ENCODE results near the gene KIFBP. TPM values are rescaled to one million over a fixed set of nuclear protein-coding genes. Genes with fewer than 3 reads are reported as not detected.

Gene KIFBP
- total RNA-seq, 1 experiment from 2014 or later: 26.9 TPM

DNA sequence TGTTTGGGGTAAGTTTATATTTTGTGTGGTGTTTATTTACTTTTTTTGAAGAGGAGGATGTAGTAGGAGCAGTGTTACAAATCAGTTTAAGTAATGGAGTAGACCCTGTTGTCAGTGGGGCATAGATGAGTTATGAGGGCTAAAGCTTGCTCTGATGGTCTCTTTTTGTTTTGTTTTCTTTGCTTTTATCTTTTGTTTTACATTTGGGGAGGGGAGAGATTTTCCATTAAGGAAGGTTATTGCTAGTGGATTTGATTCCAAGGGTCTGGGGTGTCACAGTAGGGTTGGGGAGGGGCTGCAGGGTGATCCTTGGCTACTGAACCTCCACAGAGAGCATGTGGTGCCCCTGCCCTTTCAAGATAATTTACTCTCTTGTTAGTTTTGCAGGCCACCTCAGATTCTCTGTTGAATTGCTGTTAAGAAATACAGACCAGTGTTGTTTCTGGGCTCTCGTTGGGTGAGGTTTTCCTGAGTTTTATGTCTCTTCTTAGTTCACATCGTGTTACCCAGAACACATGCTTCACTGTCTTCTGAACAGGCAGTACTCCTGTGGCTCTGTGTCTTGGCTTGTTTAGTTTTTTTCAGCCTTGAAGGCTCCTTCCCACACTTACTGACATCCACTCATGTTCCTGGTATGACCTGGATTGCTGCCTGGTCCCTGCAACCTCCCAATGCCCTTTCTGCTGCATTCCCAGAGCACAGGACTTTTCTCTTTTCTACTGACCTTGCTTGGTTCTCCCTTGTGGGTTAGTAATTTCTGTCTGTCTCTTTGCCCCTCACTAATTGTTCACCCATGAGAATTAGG lies 4.2 kb downstream of the KIFBP start:
- no peak overlapping the region for H3K9ac ChIP-seq (ENCODE audit: low read length)
- DNase-seq (ENCODE audit: low read depth, low spot score) (no peak), ATAC-seq (no peak)
- H3K4me2 ChIP-seq (ENCODE audit: low read length): no peak overlapping the region
- 0 out of 4 replicates have a peak, but pooled peaks cover 0 to 3% of the 10 kb centered on the region in 2 experiments for H3K36me3 ChIP-seq (ENCODE audit: control insufficient read depth in 1 of 2, insufficient read depth in 2 of 2, low read length in 2 of 2)
- H2AFZ ChIP-seq (ENCODE audit: low read depth, low read length, poor library complexity, severe bottlenecking): no peak overlapping the region
- BruUV-seq (replicated peaks): no TSS peak
- no peaks in the 10 kb centered on the region for H3K27me3 ChIP-seq (ENCODE audit: insufficient read depth, low read length)
- ChIA-PET POLR2A (no interaction called here), CTCF (no interaction called here), RAD21 (ENCODE audit: low non-redundant PET in 1 of 2, low total read pairs in 2 of 2, uncharacterized antibody in 2 of 2, unreplicated experiment in 2 of 2) (no interaction called here)
- no peaks in the 10 kb centered on the region for H3K9me2 ChIP-seq (ENCODE audit: insufficient read depth)
- 0 out of 2 replicates have a peak, but pooled peaks cover 5% of the 10 kb centered on the region for H4K20me1 ChIP-seq (ENCODE audit: insufficient read depth)
- no peak overlapping the region for H3K4me3 ChIP-seq (replicated peaks in 1 of 2; ENCODE audit: low read depth in 1 of 2, low read length in 2 of 2)
- peaks cover 75% of the 10 kb centered on the region for H3K79me2 ChIP-seq (ENCODE audit: insufficient read depth, low read length)
- no peak overlapping the region for H3K27ac ChIP-seq (ENCODE audit: low read depth, low read length)
- TF ChIP-seq FOSL1 (IDR thresholded peaks at IDR 0.05; ENCODE audit: low read depth) (no peak), SP1 (IDR thresholded peaks at IDR 0.05; ENCODE audit: low read depth) (no peak), ATF3 (IDR thresholded peaks at IDR 0.05) (no peak), POLR2AphosphoS5 (IDR thresholded peaks at IDR 0.05; ENCODE audit: low read depth, low read length) (no peak), ELF1 (IDR thresholded peaks at IDR 0.05; ENCODE audit: borderline replicate concordance, low read depth) (no peak), SRF (IDR thresholded peaks at IDR 0.05; ENCODE audit: low read depth) (no peak), POLR2A (IDR thresholded peaks at IDR 0.05; ENCODE audit: borderline replicate concordance, extremely low read depth, insufficient read depth, insufficient read length) (no peak), SIN3A (IDR thresholded peaks at IDR 0.05; ENCODE audit: low read depth) (no peak)
- H3K4me1 ChIP-seq (ENCODE audit: control insufficient read depth in 1 of 2, insufficient read depth in 2 of 2, low read length in 2 of 2): peaks cover 11 to 29% of the 10 kb centered on the region in 2 experiments
- no peaks in the 10 kb centered on the region for H3K9me3 ChIP-seq (ENCODE audit: control insufficient read depth in 1 of 2, insufficient read depth in 1 of 2, low read depth in 1 of 2, low read length in 2 of 2)
- intact Hi-C loops (cut with micrococcal nuclease): no loop called here

GRCh38 chr10:68997211-68997610 lies 8.6 kb downstream of the KIFBP start:
- intact Hi-C loops (cut with micrococcal nuclease): no loop called here

More at GRCh38 chr10:68997211-68997610, 8.6 kb downstream of the KIFBP start:
- H3K9me2 ChIP-seq (ENCODE audit: insufficient read depth): no peaks in the 10 kb centered on the region
- ChIA-PET POLR2A (no interaction called here), CTCF (no interaction called here), RAD21 (ENCODE audit: low non-redundant PET in 1 of 2, low total read pairs in 2 of 2, uncharacterized antibody in 2 of 2, unreplicated experiment in 2 of 2) (no interaction called here)
- no peak overlapping the region for H3K27ac ChIP-seq (ENCODE audit: low read depth, low read length)
- peaks cover 45% of the 10 kb centered on the region for H3K79me2 ChIP-seq (ENCODE audit: insufficient read depth, low read length)
- no peaks in the 10 kb centered on the region for H3K9me3 ChIP-seq (ENCODE audit: control insufficient read depth in 1 of 2, insufficient read depth in 1 of 2, low read depth in 1 of 2, low read length in 2 of 2)
- ATAC-seq (no peak), DNase-seq (ENCODE audit: low read depth, low spot score) (no peak)
- H3K4me2 ChIP-seq (ENCODE audit: low read length): peak overlapping the region; percentile 17
- no peaks in the 10 kb centered on the region for H3K27me3 ChIP-seq (ENCODE audit: insufficient read depth, low read length)
- H4K20me1 ChIP-seq (ENCODE audit: insufficient read depth): 0 out of 2 replicates have a peak, but pooled peaks cover 2% of the 10 kb centered on the region
- no peak overlapping the region for H2AFZ ChIP-seq (ENCODE audit: low read depth, low read length, poor library complexity, severe bottlenecking)
- TF ChIP-seq JUND (IDR thresholded peaks at IDR 0.05): no peak
- TF ChIP-seq EZH2 (IDR thresholded peaks at IDR 0.05): no peak
- no peak for TF ChIP-seq RAD21 (IDR thresholded peaks at IDR 0.05; ENCODE audit: low read depth)
- no peak for TF ChIP-seq POLR2AphosphoS5 (IDR thresholded peaks at IDR 0.05; ENCODE audit: low read depth, low read length)
- TF ChIP-seq, protein P1, sequence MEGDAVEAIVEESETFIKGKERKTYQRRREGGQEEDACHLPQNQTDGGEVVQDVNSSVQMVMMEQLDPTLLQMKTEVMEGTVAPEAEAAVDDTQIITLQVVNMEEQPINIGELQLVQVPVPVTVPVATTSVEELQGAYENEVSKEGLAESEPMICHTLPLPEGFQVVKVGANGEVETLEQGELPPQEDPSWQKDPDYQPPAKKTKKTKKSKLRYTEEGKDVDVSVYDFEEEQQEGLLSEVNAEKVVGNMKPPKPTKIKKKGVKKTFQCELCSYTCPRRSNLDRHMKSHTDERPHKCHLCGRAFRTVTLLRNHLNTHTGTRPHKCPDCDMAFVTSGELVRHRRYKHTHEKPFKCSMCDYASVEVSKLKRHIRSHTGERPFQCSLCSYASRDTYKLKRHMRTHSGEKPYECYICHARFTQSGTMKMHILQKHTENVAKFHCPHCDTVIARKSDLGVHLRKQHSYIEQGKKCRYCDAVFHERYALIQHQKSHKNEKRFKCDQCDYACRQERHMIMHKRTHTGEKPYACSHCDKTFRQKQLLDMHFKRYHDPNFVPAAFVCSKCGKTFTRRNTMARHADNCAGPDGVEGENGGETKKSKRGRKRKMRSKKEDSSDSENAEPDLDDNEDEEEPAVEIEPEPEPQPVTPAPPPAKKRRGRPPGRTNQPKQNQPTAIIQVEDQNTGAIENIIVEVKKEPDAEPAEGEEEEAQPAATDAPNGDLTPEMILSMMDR (IDR thresholded peaks at IDR 0.05 in 2 of 3, conservative IDR thresholded peaks at IDR 0.05 in 1 of 3; ENCODE audit: borderline replicate concordance in 1 of 3, insufficient read depth in 1 of 3, low read depth in 2 of 3, low read length in 2 of 3): no peak
- TF ChIP-seq EZH2phosphoT487 (IDR thresholded peaks at IDR 0.05; ENCODE audit: borderline replicate concordance): no peak
- TF ChIP-seq YY1 (IDR thresholded peaks at IDR 0.05; ENCODE audit: extremely low read depth, insufficient replicate concordance, low read depth, low read length): no peak
- no peak for TF ChIP-seq POLR2A (IDR thresholded peaks at IDR 0.05; ENCODE audit: borderline replicate concordance, extremely low read depth, insufficient read depth, insufficient read length)
- no peak for TF ChIP-seq EGR1 (IDR thresholded peaks at IDR 0.05; ENCODE audit: low read depth)
- TF ChIP-seq TCF7L2 (IDR thresholded peaks at IDR 0.05; ENCODE audit: borderline replicate concordance, extremely low read depth, insufficient read depth, insufficient read length): no peak
- peaks cover 0 to 14% of the 10 kb centered on the region in 2 experiments; a peak in 2 of 4 replicates for H3K4me1 ChIP-seq (ENCODE audit: control insufficient read depth in 1 of 2, insufficient read depth in 2 of 2, low read length in 2 of 2)
- H3K4me3 ChIP-seq (replicated peaks in 1 of 2; ENCODE audit: low read depth in 1 of 2, low read length in 2 of 2): no peak overlapping the region
- no peak overlapping the region for H3K9ac ChIP-seq (ENCODE audit: low read length)
- no peaks in the 10 kb centered on the region for H3K36me3 ChIP-seq (ENCODE audit: control insufficient read depth in 1 of 2, insufficient read depth in 2 of 2, low read length in 2 of 2)
- BruUV-seq (replicated peaks): no TSS peak
